OCI-LY3 (cell line): ENCODE measurements around the gene ZMYND8.

Experiments
- EZH2phosphoT487 ChIP-seq: fragments of 200-600 bp; shearing (Covaris generic); IDR thresholded peaks from 2 replicates; pipeline ENCODE4 v1.6.1; 2018; ENCODE audit warnings: antibody characterized with exemption, mixed run types, low read depth
- TF ChIP-seq, protein P1 (sequence below): fragments of 200-600, 300-600 bp; sonication (generic); IDR thresholded peaks from 2 replicates; pipeline ENCODE4 v1.5.1; 2014; ENCODE audit warnings: antibody characterized with exemption, low read length, low read depth

DNA sequence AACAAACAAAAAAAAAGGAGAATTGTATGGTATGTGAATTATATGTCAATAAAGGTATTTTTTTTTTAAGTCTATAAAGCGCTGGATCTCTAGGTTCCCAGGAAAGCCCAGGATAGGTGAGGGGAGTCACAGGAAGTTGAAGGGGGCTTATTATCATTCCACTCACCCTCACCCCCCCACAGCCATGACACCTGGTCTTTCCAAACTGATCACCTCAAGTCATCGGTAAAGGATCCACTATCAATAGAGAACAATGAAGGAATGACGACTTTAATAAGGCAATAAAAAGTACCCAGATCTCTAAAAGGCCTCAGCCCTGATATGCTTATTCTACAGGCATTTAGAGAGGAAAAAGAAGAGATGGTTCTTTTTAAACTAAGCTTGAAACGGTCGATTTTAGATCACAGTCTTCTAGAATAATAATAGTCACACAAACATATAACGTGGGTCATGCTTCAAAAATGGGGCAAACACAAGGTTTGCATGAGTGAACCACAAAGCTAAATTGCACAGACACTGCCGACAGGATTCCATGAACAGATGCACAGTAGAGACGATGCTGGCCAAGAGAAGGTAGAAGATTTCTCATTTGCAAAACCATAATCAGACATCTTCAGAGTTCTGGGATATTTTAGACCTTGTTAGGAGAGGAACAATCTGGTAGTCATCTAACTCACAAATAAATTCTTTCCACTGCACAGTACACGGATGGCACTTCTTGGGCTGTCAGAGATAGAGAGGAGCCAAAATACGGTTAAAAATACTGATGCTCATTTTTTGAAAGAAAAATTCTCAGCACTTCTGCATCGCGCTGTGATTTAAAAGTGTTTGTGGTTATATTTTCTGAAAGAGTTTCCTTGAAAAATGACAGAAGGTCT lies 21.0 kb downstream of the ZMYND8 start:
- TF ChIP-seq EZH2phosphoT487: no peak
- TF ChIP-seq, protein P1, sequence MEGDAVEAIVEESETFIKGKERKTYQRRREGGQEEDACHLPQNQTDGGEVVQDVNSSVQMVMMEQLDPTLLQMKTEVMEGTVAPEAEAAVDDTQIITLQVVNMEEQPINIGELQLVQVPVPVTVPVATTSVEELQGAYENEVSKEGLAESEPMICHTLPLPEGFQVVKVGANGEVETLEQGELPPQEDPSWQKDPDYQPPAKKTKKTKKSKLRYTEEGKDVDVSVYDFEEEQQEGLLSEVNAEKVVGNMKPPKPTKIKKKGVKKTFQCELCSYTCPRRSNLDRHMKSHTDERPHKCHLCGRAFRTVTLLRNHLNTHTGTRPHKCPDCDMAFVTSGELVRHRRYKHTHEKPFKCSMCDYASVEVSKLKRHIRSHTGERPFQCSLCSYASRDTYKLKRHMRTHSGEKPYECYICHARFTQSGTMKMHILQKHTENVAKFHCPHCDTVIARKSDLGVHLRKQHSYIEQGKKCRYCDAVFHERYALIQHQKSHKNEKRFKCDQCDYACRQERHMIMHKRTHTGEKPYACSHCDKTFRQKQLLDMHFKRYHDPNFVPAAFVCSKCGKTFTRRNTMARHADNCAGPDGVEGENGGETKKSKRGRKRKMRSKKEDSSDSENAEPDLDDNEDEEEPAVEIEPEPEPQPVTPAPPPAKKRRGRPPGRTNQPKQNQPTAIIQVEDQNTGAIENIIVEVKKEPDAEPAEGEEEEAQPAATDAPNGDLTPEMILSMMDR: no peak
